A172 (cell line): ENCODE measurements around the gene DENND5A. TPM values are rescaled to one million over a fixed set of nuclear protein-coding genes. Genes with fewer than 3 reads are reported as not detected.
A peak's percentile ranks its signal among the peaks of the same experiment; 100 is the strongest.
"Not testable (repeated sequence)": the region's sequence is repeated elsewhere in the genome, so short reads cannot be mapped to it uniquely, and the experiment has no call there.

Source experiments
- DNase-seq: peaks from one replicate; pipeline ENCODE4 v3.0.0-alpha.2; 2015; ENCODE audit warnings: low spot score
- total RNA-seq: library from RNA; depleted of rRNA; stranded (reverse); fragments of >200 nt; shearing (Covaris generic); gene quantifications from 2 replicates; pipeline ENCODE4 v1.2.3, GENCODE V29; 2014

The DENND5A gene
- total RNA-seq, 1 experiment from 2014 or later = 79.4 TPM

DNA sequence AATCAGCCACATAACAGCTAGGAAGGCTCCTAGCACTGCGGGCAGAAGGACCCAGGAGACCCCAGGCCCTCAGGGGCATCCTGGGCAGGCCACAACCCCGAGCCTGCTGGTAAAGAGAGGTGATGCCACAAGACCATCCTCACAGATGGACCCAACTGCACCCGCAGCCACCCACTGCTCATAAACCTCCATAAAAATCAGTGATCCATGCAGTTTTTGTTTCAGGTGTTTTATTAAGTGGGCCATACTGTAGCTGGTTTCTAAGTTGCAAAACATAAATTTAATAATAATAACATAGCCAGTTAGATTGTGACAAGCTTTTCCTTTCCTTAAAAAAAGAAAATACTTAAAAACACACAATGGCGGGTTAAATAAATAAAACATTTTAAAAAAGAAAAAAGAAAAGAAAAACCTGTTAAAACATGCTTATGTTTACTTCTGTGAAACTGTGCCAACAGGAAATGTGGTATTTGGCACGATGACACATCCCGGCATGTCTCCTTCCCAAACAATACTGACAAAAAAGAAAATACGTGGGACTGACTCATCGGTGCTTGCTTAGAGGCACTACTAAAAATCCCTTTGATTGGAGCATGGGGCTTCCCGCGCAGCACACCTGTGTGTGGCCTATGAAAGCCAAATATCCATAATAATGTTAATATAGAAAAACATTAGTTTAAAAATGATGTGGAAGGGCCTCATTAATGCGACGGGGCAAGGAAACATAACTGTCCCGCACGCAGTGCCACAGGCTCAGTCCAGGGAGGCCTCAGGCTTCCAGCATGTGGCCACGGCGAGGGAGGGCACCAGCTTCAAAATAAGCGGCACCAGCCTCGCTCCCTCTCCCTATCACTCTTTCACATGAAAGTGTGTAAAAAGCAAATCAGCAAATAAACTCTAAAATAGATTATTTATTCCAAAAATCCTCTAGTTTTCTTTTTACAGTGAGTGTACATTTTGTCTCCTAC, 126.3 kb downstream of the DENND5A start:
- peak; percentile 95 for DNase-seq

- no peak for DNase-seq
Observed at GRCh38 chr11:9138133-9138453, 127.1 kb downstream of the DENND5A start.

GRCh38 chr11:9137293-9138132, 127.6 kb downstream of the DENND5A start:
- peak; percentile 69 for DNase-seq

DNA sequence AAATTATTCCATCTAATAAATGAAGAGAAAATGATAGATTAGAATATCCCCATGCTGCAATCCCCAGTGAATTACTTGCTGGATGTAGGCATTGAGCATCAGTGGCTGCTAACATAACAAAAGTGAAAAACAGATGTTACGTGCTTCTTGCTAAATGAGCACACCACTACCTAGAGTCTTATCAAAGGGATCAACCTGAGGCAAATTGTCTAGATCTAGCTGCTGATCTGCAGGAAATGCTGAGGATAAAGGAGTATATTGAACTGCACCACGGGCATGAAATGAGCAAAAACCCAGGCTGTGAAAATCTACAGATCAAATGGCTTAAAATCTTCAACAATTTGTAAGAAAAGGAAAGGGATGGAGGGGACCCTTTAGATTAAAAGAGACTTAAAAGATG, 128.4 kb downstream of the DENND5A start:
- no peak for DNase-seq

- DNase-seq = no peak
Observed at GRCh38 chr11:9133956-9134355, 131.2 kb downstream of the DENND5A start.

DNA sequence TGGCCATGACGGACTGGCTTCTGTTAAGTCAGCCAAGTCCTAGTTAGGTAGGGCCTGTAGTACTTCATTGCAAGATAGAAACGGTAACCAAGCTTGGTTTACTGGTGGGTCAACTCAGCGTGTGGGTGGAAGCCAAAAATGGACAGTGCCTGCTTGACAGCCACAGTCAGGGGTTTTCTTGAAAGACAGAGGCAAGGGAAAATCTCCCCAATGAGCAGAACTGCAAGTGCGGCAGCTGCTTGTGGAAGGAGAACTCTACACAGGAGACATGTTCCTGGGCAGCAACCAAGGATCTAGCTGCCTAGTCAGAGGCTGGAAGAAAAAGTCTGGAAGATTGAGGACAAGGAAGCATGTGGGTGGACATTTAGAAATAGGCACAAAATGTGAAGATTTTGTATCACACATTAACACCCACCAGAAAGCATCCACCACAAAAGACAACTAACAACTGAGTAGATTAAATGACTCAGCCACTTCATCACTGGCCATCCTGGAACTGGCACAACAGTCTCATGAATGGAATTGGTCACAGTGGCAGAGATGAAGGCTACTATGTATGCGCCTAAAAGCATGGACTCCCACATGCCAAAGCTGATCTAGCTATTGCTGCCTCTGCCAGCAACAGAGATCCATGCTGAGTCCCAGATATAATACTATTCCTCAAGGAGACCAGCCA, 132.8 kb downstream of the DENND5A start:
- DNase-seq = peak; percentile 8

DNA sequence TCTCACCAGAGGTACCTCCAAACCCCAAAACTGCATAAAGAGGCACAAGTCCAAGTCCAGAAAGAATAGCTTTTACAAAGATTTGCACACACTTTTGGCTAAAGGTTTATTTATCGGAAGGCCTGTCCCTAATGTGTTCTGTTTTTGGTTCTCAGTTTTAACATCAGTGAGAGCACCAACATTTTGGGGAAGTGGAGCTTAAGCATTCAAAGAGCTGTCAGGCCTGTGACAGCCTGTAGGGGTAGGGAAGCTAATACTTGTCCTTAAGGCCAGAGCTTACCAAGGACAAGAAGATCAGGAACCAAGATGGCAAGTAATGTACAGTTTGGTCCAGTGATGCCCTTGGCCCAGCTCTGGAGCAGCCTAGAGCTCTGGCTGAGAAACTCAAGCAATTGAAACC, 134.9 kb downstream of the DENND5A start:
- DNase-seq = no peak

- no peak for DNase-seq
Observed at GRCh38 chr11:9126636-9127035, 138.5 kb downstream of the DENND5A start.

GRCh38 chr11:9125185-9125886, 139.8 kb downstream of the DENND5A start:
- DNase-seq = no peak

DNA sequence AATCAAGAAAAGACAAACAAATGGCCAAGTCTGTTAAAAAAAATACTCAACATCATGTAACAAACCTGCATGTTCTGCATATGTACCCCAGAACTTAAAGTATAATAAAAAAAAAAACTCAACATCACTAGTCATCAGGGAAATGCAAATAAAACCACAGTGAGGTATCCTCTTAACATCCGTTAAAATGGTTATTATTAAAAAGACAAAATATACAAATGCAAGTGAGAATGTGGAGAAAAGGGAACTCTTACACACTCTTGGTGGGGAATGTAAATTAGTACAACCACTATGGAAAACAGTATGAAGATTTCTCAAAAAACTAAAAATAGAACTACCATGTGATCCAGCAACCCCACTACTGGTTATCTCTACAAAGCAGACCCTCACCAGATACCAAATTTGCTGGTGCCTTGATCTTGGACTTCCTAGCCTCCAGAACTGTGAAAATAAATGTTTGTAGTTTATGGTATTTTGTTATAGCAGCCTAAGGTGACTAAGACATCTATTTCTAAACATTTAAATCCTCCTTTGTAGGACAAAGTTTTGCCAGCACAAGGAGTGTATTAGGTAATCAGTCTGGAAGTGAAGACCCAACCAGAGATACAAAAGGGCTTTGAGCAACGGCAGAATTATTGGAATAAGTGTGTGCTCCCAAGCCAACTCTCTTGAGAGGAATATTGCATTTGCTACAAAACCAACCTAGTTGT, 141.4 kb downstream of the DENND5A start:
- DNase-seq = no peak

DNA sequence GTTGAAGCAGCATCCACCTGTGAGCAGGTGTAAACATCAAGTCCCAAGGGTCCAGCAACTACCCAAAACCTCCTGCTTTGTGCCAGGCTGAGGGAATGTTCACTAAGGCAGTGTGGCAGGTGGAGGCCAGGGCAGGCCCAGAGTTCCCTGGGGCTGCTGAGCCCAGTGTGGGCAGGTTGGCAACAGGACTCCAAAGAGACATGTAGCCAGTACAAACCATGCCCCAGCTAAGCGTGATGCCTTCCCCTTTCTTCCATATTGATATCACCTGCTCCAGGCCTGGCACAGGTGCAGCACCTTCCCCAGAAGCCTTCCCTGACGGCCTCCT, 143.7 kb downstream of the DENND5A start:
- no peak for DNase-seq

DNA sequence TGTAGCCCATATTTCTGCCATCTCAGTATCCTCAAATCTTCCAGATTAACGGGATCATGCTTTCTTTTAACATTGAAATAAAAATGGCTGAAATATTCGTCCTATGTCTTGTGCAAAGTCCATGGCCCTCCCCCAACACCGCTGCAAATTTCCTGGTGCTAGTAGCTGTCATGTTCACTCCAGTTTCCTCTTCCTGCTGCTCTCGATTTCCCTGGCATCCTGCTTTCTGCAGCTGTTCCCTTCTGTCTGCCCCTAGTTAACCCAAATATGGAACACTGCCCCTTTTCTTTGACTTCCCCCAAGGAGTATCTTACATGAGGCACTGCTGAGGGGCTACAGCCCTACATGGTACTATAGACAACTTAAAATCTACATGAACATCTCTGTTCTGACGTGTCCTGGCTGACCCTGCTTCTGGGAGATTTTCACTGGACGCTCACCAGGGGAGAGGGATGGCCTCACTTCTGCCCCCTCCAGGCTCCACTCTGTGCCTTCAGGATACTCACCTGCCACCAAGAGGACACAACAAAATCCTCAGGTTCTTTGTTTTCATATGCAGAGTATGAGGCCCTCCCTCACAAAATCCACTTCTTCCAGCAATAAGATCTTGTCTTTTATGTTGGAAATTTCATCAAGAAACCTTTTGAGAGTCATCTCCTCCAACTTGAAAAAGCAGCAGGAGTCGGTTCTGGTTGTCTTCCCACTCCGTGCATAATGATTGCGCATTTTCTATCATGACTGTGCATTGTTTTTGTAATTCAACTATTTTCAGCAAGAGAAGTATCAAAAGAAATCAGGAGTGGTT, 144.3 kb downstream of the DENND5A start:
- no peak for DNase-seq

DNA sequence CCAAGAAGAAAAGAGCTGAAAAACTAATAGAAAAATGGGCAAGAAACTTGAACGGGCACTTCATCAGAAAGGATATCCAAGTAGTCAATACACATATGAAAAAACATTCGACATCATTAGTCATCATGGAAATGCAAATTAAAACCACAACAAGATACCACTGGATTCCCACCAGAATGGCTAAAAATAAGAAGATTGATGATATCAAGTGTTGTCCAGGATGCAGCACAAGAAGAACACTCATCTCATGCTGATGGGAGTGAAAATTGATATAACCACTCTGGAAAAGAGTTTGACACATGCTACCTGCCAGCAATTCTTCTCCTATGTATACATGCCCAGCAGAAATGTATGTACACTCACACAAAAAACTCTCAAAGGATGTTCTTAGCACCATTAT, 146.9 kb downstream of the DENND5A start:
- no peak for DNase-seq

DNA sequence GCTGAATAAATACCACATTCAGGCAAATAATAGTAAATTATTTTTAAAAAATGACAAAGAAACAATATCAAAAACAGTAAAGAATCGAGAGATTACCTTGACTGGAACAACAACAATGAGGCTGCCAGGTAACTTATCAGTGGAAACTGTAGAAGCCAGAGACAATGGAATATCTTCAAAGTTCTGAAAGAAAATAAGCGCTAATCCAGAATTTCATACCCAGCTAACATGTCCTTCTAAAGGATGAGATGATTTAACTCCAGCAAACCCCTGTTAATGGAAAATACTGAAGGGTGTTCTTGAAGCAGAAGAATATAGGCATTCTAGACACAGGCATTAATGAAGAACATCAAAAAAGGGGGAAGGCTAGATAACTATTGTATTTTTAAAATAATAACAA, 153.1 kb downstream of the DENND5A start:
- no peak for DNase-seq

DNA sequence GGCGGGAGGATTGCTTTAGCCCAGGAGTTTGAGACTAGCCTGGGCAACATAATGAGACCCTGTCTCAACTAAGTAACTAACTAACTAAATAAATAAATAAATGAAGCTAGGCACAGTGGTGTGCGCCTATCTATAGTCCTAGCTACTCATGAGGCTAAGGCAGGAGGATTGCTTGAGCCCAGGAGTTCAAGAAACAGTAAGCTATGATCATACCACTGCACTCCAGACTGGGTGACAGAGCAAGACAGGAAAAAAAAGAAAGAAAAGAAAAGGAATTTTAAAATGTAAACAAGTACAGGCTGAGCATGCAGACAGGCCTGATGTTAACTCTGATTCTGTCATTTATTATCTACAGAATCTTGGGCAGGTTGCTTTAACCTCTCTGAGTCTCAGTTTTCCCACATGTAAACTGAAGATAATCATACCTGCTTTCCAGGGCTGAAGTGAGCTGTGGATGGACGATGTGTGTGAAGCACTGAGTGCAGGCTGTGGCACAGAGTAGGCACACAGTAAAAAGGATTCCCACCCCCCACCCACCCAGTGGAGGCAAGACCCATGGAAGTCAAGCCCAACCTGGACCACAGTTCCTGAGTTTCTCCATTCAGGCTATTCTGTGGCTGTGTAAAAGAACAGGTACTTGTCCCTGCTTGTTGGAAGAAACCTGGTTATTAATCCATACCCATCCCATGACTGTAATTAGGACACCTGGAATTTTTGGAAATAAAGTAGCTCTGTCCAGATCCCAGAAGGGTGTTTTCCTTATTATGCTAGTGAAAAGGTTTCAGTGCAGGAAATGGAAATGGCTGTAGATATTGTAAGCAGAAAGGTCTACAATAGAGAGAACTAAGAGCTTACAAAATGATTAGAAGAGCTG, 155.1 kb downstream of the DENND5A start:
- DNase-seq = no peak

GRCh38 chr11:9104580-9104979, 160.6 kb downstream of the DENND5A start:
- no peak for DNase-seq

GRCh38 chr11:9103542-9104276, 161.4 kb downstream of the DENND5A start:
- no peak for DNase-seq

GRCh38 chr11:9099617-9100016, 165.5 kb downstream of the DENND5A start:
- no peak for DNase-seq

DNA sequence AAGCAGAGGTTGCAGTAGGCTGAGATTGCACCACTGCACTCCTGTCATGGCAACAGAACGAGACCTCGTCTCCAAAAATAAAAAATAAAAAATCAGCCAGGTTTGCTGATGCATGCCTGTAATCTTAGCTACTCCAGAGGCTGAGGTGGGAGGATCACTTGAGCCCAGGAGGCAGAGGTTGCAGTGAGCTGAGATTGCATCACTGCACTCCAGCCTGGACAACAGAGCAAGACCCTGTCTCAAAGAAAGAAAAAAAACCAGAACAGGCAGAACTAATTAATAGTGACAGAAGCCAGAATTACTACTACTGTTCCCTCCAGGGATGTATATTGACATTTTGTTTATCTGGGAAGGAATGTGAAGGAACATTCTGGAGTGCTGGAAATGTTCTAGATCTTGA, 166.7 kb downstream of the DENND5A start:
- not testable (repeated sequence) for DNase-seq
